ENCODE data around the gene RASA1. TPM values are rescaled to one million over a fixed set of nuclear protein-coding genes. Genes with fewer than 3 reads are reported as not detected.

The RASA1 gene
- total and polyA plus RNA-seq, 2 experiments from 2014 or later, result 9.3 to 35.0 TPM

DNA sequence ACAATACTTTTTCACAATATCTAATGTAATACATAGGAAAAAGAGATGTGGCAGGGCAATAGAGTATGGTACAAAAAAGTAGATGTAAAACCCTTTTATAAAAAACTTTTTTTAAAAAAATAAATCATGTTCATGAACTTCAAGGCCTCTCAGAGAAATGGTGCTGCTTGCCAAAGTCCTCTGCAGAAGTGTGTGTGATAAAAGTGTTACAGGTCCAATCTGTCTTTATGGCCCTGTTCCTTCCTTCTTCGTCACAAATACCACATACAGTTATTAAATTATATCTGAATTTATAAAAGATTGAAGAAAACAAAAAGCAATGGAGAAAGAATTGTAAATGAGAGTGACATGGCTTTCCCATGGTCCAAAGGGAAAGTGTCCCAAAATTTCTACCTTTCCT is 166.8 kb downstream of the RASA1 start:
- DNase-seq (ENCODE audit: low spot score), result no peak
- Histone ChIP-seq H4K20me1 (replicated peaks; ENCODE audit: insufficient read depth) (no peaks in the 10 kb centered on the region), H3K4me3 (no peak overlapping the region), H2AFZ (no peak overlapping the region), H3K27ac (ENCODE audit: low read depth) (no peak overlapping the region), H3F3A (replicated peaks; ENCODE audit: low read depth) (no peaks in the 10 kb centered on the region), H3K9me2 (ENCODE audit: insufficient read depth) (peaks cover 5% of the 10 kb centered on the region; the same call in 1 of the 2 replicates), H3K36me3 (ENCODE audit: insufficient read depth) (no peaks in the 10 kb centered on the region), H3K79me2 (replicated peaks; ENCODE audit: insufficient read depth) (no peaks in the 10 kb centered on the region), H3K27me3 (ENCODE audit: insufficient read depth) (no peaks in the 10 kb centered on the region), H3K4me1 (ENCODE audit: insufficient read depth) (no peaks in the 10 kb centered on the region), H3K4me2 (no peak overlapping the region)
- Mint-ChIP-seq H3K36me3 (ENCODE audit: low read depth) (no peaks in the 10 kb centered on the region), H3K4me1 (no peaks in the 10 kb centered on the region), H3K4me3 (no peak overlapping the region), H3K27me3 (ENCODE audit: insufficient read depth, low read depth, poor library complexity) (peaks cover 3% of the 10 kb centered on the region), H3K27ac (no peak overlapping the region), H3K9me3 (peaks cover 1% of the 10 kb centered on the region; the same call in 1 of the 3 replicates)
- TF ChIP-seq EZH2phosphoT487 (IDR thresholded peaks at IDR 0.05; ENCODE audit: unreplicated experiment), result no peak
- TF ChIP-seq ZNF114 (CRISPR knock-in tag; IDR thresholded peaks at IDR 0.05), result no peak
- TF ChIP-seq CREB1 (CRISPR knock-in tag; IDR thresholded peaks at IDR 0.05; ENCODE audit: low read depth), result no peak
- TF ChIP-seq, protein P1, sequence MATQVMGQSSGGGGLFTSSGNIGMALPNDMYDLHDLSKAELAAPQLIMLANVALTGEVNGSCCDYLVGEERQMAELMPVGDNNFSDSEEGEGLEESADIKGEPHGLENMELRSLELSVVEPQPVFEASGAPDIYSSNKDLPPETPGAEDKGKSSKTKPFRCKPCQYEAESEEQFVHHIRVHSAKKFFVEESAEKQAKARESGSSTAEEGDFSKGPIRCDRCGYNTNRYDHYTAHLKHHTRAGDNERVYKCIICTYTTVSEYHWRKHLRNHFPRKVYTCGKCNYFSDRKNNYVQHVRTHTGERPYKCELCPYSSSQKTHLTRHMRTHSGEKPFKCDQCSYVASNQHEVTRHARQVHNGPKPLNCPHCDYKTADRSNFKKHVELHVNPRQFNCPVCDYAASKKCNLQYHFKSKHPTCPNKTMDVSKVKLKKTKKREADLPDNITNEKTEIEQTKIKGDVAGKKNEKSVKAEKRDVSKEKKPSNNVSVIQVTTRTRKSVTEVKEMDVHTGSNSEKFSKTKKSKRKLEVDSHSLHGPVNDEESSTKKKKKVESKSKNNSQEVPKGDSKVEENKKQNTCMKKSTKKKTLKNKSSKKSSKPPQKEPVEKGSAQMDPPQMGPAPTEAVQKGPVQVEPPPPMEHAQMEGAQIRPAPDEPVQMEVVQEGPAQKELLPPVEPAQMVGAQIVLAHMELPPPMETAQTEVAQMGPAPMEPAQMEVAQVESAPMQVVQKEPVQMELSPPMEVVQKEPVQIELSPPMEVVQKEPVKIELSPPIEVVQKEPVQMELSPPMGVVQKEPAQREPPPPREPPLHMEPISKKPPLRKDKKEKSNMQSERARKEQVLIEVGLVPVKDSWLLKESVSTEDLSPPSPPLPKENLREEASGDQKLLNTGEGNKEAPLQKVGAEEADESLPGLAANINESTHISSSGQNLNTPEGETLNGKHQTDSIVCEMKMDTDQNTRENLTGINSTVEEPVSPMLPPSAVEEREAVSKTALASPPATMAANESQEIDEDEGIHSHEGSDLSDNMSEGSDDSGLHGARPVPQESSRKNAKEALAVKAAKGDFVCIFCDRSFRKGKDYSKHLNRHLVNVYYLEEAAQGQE (IDR thresholded peaks at IDR 0.05; ENCODE audit: unreplicated experiment), result no peak
- TF ChIP-seq CTCF (conservative IDR thresholded peaks at IDR 0.05; ENCODE audit: low read depth in 2 of 2), result no peak
- no peak for TF ChIP-seq ZNF331 (CRISPR knock-in tag; IDR thresholded peaks at IDR 0.05; ENCODE audit: low read depth)
- TF ChIP-seq JUNB (IDR thresholded peaks at IDR 0.05; ENCODE audit: unreplicated experiment), result no peak
- no peak for TF ChIP-seq POLR2AphosphoS5 (IDR thresholded peaks at IDR 0.05; ENCODE audit: low read depth)
- TF ChIP-seq NANOG (IDR thresholded peaks at IDR 0.05; ENCODE audit: borderline replicate concordance), result no peak
- TF ChIP-seq, protein P2, sequence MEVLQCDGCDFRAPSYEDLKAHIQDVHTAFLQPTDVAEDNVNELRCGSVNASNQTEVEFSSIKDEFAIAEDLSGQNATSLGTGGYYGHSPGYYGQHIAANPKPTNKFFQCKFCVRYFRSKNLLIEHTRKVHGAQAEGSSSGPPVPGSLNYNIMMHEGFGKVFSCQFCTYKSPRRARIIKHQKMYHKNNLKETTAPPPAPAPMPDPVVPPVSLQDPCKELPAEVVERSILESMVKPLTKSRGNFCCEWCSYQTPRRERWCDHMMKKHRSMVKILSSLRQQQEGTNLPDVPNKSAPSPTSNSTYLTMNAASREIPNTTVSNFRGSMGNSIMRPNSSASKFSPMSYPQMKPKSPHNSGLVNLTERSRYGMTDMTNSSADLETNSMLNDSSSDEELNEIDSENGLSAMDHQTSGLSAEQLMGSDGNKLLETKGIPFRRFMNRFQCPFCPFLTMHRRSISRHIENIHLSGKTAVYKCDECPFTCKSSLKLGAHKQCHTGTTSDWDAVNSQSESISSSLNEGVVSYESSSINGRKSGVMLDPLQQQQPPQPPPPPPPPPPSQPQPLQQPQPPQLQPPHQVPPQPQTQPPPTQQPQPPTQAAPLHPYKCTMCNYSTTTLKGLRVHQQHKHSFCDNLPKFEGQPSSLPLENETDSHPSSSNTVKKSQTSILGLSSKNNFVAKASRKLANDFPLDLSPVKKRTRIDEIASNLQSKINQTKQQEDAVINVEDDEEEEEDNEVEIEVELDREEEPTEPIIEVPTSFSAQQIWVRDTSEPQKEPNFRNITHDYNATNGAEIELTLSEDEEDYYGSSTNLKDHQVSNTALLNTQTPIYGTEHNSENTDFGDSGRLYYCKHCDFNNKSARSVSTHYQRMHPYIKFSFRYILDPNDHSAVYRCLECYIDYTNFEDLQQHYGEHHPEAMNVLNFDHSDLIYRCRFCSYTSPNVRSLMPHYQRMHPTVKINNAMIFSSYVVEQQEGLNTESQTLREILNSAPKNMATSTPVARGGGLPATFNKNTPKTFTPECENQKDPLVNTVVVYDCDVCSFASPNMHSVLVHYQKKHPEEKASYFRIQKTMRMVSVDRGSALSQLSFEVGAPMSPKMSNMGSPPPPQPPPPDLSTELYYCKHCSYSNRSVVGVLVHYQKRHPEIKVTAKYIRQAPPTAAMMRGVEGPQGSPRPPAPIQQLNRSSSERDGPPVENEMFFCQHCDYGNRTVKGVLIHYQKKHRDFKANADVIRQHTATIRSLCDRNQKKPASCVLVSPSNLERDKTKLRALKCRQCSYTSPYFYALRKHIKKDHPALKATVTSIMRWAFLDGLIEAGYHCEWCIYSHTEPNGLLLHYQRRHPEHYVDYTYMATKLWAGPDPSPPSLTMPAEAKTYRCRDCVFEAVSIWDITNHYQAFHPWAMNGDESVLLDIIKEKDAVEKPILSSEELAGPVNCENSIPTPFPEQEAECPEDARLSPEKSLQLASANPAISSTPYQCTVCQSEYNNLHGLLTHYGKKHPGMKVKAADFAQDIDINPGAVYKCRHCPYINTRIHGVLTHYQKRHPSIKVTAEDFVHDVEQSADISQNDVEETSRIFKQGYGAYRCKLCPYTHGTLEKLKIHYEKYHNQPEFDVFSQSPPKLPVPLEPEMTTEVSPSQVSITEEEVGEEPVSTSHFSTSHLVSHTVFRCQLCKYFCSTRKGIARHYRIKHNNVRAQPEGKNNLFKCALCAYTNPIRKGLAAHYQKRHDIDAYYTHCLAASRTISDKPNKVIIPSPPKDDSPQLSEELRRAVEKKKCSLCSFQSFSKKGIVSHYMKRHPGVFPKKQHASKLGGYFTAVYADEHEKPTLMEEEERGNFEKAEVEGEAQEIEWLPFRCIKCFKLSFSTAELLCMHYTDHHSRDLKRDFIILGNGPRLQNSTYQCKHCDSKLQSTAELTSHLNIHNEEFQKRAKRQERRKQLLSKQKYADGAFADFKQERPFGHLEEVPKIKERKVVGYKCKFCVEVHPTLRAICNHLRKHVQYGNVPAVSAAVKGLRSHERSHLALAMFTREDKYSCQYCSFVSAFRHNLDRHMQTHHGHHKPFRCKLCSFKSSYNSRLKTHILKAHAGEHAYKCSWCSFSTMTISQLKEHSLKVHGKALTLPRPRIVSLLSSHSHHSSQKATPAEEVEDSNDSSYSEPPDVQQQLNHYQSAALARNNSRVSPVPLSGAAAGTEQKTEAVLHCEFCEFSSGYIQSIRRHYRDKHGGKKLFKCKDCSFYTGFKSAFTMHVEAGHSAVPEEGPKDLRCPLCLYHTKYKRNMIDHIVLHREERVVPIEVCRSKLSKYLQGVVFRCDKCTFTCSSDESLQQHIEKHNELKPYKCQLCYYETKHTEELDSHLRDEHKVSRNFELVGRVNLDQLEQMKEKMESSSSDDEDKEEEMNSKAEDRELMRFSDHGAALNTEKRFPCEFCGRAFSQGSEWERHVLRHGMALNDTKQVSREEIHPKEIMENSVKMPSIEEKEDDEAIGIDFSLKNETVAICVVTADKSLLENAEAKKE (CRISPR knock-in tag; IDR thresholded peaks at IDR 0.05), result no peak
- no peak for TF ChIP-seq STAT1 (IDR thresholded peaks at IDR 0.05; ENCODE audit: unreplicated experiment)
- TF ChIP-seq, protein P3, sequence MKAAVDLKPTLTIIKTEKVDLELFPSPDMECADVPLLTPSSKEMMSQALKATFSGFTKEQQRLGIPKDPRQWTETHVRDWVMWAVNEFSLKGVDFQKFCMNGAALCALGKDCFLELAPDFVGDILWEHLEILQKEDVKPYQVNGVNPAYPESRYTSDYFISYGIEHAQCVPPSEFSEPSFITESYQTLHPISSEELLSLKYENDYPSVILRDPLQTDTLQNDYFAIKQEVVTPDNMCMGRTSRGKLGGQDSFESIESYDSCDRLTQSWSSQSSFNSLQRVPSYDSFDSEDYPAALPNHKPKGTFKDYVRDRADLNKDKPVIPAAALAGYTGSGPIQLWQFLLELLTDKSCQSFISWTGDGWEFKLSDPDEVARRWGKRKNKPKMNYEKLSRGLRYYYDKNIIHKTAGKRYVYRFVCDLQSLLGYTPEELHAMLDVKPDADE (IDR thresholded peaks at IDR 0.05), result no peak
- no peak for TF ChIP-seq EZH2 (IDR thresholded peaks at IDR 0.05; ENCODE audit: low read depth, unreplicated experiment)
- no peak for ATAC-seq
